Adrenal gland (tissue), 5 donors: ENCODE measurements around the gene MCRIP1.

Experiments used
- CTCF ChIP-seq, 6 experiments: fragments of 450-650 bp in 4 of 6; fragments of 200-600 bp in 2 of 6; sonication (generic) in 1 of 6; IDR thresholded peaks; 1 replicate in 5 of 6; 2 replicates in 1 of 6; pipeline versions ENCODE4 v1.5.1 to v1.8.0; 2016 to 2021; ENCODE audit warnings: antibody characterized with exemption in 6 of 6, mild to moderate bottlenecking in 2 of 6, moderate library complexity in 1 of 6
- POLR2A ChIP-seq, 2 donors: fragments of 450-650 bp; IDR thresholded peaks; one replicate each; pipeline ENCODE4 v1.6.1; 2017; ENCODE audit warnings: antibody characterized with exemption in 2 of 2, mild to moderate bottlenecking in 2 of 2, moderate library complexity in 1 of 2
- donor health status: DM: no; HTN: no; CAD: no.

- TF ChIP-seq CTCF (IDR thresholded peaks at IDR 0.05): no peak
- no peak for TF ChIP-seq POLR2A (IDR thresholded peaks at IDR 0.05)
Observed at GRCh38 chr17:81863833-81864768, 31.0 kb upstream of the MCRIP1 start.
